AML-193 (cell line): ENCODE results near the gene SCRT2.
A peak's percentile ranks its signal among the peaks of the same experiment; 100 is the strongest.
"Not testable (repeated sequence)": the region's sequence is repeated elsewhere in the genome, so short reads cannot be mapped to it uniquely, and the experiment has no call there.

ENCODE experiments used
- DNase-seq, 2 experiments: peaks; one replicate each; lab custom pipeline; 2025; lab: John Stamatoyannopoulos, UW

SCRT2 gene

GRCh38 chr20:701401-702129 lies 26.0 kb upstream of the SCRT2 start:
- no peak for DNase-seq

GRCh38 chr20:699811-700338 lies 24.3 kb upstream of the SCRT2 start:
- no peak for DNase-seq

- no peak for DNase-seq
Observed at GRCh38 chr20:699342-699741, 23.7 kb upstream of the SCRT2 start.

GRCh38 chr20:698276-698675 lies 22.7 kb upstream of the SCRT2 start:
- no peak for DNase-seq

- no peak for DNase-seq
Observed at GRCh38 chr20:697826-698225, 22.2 kb upstream of the SCRT2 start.

- DNase-seq: no peak
Observed at GRCh38 chr20:695165-695866, 19.7 kb upstream of the SCRT2 start.

GRCh38 chr20:694496-694895 lies 18.9 kb upstream of the SCRT2 start:
- no peak for DNase-seq

- not testable (repeated sequence) for DNase-seq
Observed at GRCh38 chr20:693786-694185, 18.2 kb upstream of the SCRT2 start.

GRCh38 chr20:692044-692443 lies 16.4 kb upstream of the SCRT2 start:
- DNase-seq: no peak

- no peak for DNase-seq
Observed at GRCh38 chr20:689947-690346, 14.3 kb upstream of the SCRT2 start.

GRCh38 chr20:689348-689747 lies 13.7 kb upstream of the SCRT2 start:
- no peak for DNase-seq

- DNase-seq: no peak
Observed at GRCh38 chr20:688809-689212, 13.2 kb upstream of the SCRT2 start.

- DNase-seq: no peak
Observed at GRCh38 chr20:687468-688203, 12.0 kb upstream of the SCRT2 start.

GRCh38 chr20:684676-685319 lies 9.2 kb upstream of the SCRT2 start:
- DNase-seq: no peak

GRCh38 chr20:682123-682522 lies 6.5 kb upstream of the SCRT2 start:
- no peak for DNase-seq

- DNase-seq: no peak
Observed at GRCh38 chr20:680638-681187, 5.1 kb upstream of the SCRT2 start.

- no peak for DNase-seq
Observed at GRCh38 chr20:677957-678356, 2.4 kb upstream of the SCRT2 start.

GRCh38 chr20:676967-677366 lies 1.4 kb upstream of the SCRT2 start:
- peak; percentile 28 to 38 for DNase-seq

- DNase-seq: peak; percentile 71 to 74
Observed at GRCh38 chr20:676315-676937, 824 bp upstream of the SCRT2 start.

GRCh38 chr20:675033-675452 lies 559 bp downstream of the SCRT2 start:
- no peak for DNase-seq

- DNase-seq: no peak
Observed at GRCh38 chr20:673603-674001, 2.0 kb downstream of the SCRT2 start.
